Measurements from ENCODE around the gene PPT2. TPM values are rescaled to one million over a fixed set of nuclear protein-coding genes. Genes with fewer than 3 reads are reported as not detected.

The PPT2 gene
- total and polyA plus RNA-seq, 2 of the 13 experiments (the other 11 are each of a cell fraction or from before 2014, with no cell fraction given): 39.2 to 61.8 TPM

DNA sequence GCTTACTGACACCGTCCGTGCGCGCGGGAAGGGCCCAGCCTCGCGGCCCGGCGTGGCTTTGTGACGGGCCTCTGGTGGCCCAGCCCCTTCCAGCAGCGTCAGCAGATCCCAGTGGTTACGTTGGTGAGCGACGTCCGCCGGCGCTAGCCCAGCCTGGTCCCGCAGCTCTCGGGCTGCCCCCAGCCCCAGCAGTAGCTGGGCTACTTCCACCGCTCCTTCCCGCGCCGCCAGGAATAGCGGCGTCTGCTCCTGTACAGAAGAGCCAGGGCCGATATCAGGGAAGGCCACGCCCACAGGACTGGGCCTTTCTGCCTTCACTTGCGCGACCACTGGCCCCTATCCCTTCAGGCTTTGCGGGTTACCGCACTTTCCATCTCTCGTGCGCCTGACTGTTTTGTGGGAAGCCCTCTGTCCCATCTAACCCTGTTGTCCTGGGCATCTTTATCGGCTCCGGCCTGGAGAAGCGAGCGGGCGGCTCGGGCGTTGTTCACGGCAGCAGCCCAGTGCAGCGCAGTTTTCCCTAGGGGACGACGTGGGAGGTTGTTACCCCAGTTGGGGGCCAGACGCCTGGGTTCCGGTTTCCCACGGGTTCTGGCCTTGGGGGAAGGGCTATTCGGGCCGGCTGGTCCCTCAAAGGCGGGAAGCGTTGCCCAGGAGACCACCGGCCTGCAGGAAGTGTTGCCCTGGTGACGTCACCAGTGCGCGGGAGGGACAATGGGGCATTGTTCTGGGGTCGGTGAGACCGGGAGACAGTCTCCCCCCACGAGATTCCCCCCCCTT is 42.2 kb downstream of the PPT2 start (continued):
- no peak for TF ChIP-seq NR3C1 (CRISPR knock-in tag; IDR thresholded peaks at IDR 0.05)
- no peak; the same call in none of the 2 replicates for TF ChIP-seq MAZ (IDR thresholded peaks at IDR 0.05; ENCODE audit: borderline replicate concordance, low read depth, low read length)
- 0 out of 2 replicates have a peak, but pooled peaks have one; percentile 80 for TF ChIP-seq MAZ (CRISPR knock-in tag; IDR thresholded peaks at IDR 0.05; ENCODE audit: low read depth)
- 0 out of 2 replicates have a peak, but pooled peaks have one; percentile 57 for TF ChIP-seq ZNF251 (CRISPR knock-in tag; IDR thresholded peaks at IDR 0.05)
- TF ChIP-seq, protein P1, sequence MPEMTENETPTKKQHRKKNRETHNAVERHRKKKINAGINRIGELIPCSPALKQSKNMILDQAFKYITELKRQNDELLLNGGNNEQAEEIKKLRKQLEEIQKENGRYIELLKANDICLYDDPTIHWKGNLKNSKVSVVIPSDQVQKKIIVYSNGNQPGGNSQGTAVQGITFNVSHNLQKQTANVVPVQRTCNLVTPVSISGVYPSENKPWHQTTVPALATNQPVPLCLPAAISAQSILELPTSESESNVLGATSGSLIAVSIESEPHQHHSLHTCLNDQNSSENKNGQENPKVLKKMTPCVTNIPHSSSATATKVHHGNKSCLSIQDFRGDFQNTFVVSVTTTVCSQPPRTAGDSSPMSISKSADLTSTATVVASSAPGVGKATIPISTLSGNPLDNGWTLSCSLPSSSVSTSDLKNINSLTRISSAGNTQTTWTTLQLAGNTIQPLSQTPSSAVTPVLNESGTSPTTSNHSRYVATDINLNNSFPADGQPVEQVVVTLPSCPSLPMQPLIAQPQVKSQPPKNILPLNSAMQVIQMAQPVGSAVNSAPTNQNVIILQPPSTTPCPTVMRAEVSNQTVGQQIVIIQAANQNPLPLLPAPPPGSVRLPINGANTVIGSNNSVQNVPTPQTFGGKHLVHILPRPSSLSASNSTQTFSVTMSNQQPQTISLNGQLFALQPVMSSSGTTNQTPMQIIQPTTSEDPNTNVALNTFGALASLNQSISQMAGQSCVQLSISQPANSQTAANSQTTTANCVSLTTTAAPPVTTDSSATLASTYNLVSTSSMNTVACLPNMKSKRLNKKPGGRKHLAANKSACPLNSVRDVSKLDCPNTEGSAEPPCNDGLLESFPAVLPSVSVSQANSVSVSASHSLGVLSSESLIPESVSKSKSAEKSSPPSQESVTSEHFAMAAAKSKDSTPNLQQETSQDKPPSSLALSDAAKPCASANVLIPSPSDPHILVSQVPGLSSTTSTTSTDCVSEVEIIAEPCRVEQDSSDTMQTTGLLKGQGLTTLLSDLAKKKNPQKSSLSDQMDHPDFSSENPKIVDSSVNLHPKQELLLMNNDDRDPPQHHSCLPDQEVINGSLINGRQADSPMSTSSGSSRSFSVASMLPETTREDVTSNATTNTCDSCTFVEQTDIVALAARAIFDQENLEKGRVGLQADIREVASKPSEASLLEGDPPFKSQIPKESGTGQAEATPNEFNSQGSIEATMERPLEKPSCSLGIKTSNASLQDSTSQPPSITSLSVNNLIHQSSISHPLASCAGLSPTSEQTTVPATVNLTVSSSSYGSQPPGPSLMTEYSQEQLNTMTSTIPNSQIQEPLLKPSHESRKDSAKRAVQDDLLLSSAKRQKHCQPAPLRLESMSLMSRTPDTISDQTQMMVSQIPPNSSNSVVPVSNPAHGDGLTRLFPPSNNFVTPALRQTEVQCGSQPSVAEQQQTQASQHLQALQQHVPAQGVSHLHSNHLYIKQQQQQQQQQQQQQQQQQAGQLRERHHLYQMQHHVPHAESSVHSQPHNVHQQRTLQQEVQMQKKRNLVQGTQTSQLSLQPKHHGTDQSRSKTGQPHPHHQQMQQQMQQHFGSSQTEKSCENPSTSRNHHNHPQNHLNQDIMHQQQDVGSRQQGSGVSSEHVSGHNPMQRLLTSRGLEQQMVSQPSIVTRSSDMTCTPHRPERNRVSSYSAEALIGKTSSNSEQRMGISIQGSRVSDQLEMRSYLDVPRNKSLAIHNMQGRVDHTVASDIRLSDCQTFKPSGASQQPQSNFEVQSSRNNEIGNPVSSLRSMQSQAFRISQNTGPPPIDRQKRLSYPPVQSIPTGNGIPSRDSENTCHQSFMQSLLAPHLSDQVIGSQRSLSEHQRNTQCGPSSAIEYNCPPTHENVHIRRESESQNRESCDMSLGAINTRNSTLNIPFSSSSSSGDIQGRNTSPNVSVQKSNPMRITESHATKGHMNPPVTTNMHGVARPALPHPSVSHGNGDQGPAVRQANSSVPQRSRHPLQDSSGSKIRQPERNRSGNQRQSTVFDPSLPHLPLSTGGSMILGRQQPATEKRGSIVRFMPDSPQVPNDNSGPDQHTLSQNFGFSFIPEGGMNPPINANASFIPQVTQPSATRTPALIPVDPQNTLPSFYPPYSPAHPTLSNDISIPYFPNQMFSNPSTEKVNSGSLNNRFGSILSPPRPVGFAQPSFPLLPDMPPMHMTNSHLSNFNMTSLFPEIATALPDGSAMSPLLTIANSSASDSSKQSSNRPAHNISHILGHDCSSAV (CRISPR knock-in tag; IDR thresholded peaks at IDR 0.05; ENCODE audit: borderline replicate concordance): peak; percentile 93; the same call in 1 of the 2 replicates
- TF ChIP-seq, protein P2, sequence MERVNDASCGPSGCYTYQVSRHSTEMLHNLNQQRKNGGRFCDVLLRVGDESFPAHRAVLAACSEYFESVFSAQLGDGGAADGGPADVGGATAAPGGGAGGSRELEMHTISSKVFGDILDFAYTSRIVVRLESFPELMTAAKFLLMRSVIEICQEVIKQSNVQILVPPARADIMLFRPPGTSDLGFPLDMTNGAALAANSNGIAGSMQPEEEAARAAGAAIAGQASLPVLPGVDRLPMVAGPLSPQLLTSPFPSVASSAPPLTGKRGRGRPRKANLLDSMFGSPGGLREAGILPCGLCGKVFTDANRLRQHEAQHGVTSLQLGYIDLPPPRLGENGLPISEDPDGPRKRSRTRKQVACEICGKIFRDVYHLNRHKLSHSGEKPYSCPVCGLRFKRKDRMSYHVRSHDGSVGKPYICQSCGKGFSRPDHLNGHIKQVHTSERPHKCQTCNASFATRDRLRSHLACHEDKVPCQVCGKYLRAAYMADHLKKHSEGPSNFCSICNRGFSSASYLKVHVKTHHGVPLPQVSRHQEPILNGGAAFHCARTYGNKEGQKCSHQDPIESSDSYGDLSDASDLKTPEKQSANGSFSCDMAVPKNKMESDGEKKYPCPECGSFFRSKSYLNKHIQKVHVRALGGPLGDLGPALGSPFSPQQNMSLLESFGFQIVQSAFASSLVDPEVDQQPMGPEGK (CRISPR knock-in tag; IDR thresholded peaks at IDR 0.05): peak; percentile 97
- TF ChIP-seq PHF20 (CRISPR knock-in tag; IDR thresholded peaks at IDR 0.05): peak; percentile 78
- peak; percentile 82 for TF ChIP-seq ZBTB38 (CRISPR knock-in tag; IDR thresholded peaks at IDR 0.05)
- peak; percentile 40; the same call in 1 of the 2 replicates for TF ChIP-seq ZNF225 (CRISPR knock-in tag; IDR thresholded peaks at IDR 0.05)
- no peak for TF ChIP-seq ZNF441 (CRISPR knock-in tag; IDR thresholded peaks at IDR 0.05; ENCODE audit: borderline replicate concordance)
